HG02852 (cell line): ENCODE data around the gene MAN1C1.
"Not testable (repeated sequence)": the region's sequence is repeated elsewhere in the genome, so short reads cannot be mapped to it uniquely, and the experiment has no call there.

Experiments
- ATAC-seq: cut with Tn5 transposase; IDR thresholded peaks from one replicate; pipeline ENCODE4 v1.9.1; 2021; ENCODE audit warnings: mild to moderate bottlenecking, moderate library complexity; ENCODE audit not compliant: unreplicated experiment

The MAN1C1 gene

GRCh38 chr1:25695771-25696311 is 79.2 kb downstream of the MAN1C1 start:
- ATAC-seq = no peak

DNA sequence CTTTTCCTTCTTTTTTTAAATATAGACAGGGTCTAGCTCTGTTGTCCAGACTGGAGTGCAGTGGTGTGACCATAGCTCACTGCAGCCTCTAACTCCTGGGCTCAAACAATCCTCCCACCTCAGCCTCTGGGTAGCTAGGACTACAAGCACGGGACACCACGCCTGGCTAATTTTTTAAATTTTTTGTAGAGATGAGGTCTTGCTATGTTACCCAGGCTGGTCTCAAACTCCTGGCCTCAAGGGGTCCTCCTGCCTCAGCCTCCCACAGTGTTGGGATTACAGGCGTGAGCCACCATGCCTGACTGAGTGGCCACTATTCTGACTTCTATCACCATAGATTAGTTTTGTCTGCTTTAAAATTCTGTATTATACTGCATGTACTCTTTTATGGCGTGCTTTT is 80.1 kb downstream of the MAN1C1 start:
- not testable (repeated sequence) for ATAC-seq

DNA sequence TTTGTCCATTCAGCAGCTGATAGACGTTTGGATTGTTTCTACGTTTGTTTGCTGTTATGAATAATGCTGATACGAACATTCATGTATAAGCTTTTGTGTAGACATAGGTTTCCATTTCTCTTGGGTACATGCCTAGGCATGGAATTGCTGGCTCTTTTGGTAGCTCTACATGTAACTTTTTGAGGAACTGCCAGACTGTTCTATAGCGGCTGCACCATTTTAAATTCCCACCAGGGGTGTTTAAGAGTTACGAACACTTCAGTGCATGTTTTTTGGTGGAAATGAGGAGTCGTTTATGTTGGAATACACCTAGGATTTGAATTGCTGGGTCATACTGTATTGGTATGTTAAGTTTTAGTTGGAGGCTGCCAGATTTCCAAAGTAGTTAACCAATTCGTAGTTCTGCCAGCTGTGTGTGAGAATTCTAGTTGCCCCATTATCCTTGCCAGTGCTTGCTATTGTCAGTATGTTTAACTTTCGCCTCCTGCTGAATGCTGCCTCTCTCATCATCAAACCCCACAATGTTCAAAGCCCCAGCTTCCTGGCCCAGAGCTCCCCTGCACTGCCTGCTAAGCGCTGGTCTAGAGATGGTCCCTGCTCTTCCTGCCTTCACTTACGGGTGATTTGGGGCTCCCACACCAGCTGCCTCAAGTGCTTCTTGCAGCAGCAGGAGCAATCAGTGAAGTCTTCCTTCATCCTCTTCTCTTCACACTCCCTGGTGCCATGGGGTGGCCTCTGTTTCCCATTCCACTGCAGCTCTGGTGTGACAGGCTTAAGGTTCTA is 81.0 kb downstream of the MAN1C1 start:
- no peak for ATAC-seq

GRCh38 chr1:25698252-25698651 is 81.7 kb downstream of the MAN1C1 start:
- no peak for ATAC-seq

GRCh38 chr1:25699059-25699458 is 82.5 kb downstream of the MAN1C1 start:
- ATAC-seq = not testable (repeated sequence)

DNA sequence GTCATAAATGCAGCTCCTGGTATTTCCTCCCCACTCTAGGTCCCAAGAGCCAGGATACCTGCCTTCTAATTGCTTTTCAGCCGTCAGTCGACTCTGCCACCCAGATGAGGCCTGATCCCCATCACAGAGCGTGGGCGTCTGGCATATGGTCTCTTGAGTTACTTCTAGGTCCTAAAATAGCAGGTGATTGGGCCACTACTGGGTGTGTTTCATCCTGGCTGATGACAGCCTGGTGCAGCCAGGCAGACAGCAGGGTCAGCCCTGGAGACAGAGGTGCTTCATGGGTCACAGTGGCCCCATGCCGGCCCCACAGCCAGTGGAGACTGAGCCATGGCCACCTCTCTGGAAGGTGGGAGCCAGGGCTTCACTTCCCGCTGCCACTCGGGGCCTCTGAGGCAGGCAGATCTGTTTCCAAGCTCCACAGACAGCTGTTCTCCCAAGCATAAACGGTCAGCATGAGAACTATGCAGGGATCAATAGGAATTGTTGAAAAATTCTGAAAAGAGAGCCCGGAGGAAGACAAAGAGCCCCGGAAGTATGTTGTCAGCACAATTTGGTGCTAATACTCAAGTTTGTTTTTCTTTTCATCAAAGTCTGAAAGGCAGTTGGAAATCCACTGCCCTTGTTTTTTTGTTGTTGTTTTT is 83.0 kb downstream of the MAN1C1 start:
- ATAC-seq = no peak

GRCh38 chr1:25700144-25700523 is 83.5 kb downstream of the MAN1C1 start:
- no peak for ATAC-seq

GRCh38 chr1:25700626-25701025 is 84.0 kb downstream of the MAN1C1 start:
- ATAC-seq = no peak

DNA sequence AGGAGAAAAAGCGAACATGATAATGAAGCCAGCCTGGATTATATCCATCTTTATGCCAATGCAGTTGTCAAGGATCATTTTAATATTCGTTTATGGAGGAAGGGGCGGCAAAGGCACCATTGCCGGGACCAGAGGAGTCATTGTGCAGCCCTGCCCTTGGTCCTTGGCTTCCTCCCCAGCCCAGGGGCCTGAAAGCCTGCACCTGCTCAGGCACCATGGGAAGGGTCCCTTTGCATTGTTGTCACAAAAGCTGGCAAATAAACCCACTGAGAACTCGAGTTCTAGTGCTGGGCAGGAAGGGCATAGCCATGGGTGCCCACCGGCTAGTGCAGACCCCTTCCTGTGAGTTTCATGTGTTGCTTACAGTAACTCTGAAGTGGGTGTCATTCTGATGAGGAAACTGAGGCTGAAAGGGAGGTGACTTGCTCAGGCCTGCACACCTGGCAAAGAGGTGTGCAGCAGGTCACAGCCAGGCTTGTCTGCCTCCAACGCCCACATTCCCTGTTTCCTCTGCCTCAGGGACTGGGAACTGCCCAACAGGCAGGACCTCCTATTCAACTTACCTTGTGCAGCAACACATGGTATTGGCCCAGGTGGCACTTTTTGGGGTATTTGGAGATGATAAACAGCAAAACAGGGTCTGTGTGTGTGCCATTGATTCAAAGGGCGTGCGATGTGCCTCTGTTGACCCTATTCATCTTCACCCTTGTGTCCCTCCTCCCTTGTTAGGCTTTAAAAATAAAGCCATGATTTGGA is 84.6 kb downstream of the MAN1C1 start:
- ATAC-seq = no peak

- ATAC-seq = no peak
Measured at GRCh38 chr1:25702101-25702775, 85.6 kb downstream of the MAN1C1 start.

- ATAC-seq = no peak
Measured at GRCh38 chr1:25703041-25703440, 86.5 kb downstream of the MAN1C1 start.

DNA sequence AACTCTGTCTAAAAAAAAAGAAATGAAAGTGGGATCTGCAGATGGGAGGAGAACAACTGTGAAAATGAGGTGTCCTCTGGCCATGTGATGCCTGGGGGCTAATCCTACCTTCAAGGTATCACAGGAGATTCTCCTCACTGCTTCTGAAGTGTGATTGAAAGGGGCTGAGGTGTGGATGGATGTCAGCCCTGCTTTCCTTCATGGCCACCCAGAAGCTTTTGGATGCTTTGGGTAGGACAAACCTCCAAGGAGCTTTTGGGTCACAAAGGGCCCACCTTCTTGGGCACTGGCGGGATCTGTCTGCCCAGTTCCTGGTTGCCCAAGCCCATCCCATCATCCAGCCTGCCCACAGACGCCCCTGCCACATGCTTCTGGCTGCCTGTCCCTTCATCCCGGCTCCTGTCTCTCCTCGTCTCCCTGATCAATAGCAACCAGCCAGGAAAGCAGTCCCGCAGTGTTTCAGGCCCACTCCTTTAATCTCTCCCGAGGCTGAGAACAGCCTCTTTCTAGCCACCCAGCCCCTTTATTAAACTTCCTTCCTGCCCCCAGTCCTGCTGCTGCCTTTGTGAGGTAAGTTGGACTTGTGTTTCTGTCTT is 87.2 kb downstream of the MAN1C1 start:
- no peak for ATAC-seq

DNA sequence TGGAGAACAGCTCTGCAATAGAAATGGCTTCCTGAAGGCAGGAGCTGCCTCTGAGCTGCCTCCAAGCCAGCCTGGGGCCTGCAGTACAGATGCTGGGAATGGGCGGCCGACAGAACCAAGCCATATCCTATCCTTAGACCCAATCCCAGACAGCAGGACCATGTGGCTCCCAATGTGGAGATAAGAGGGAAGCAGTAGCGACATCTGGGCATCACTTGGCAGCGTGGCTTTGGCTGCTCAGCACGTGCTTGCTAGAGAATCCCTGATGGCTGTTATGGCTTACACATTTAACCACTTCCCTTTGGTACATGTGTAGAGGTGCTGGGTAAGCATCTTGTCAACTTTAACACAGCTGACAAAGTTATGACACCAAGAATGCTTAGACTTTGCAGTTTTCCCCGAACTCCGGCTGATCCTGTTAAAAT is 87.7 kb downstream of the MAN1C1 start:
- ATAC-seq = no peak

GRCh38 chr1:25705699-25706098 is 89.1 kb downstream of the MAN1C1 start:
- no peak for ATAC-seq

DNA sequence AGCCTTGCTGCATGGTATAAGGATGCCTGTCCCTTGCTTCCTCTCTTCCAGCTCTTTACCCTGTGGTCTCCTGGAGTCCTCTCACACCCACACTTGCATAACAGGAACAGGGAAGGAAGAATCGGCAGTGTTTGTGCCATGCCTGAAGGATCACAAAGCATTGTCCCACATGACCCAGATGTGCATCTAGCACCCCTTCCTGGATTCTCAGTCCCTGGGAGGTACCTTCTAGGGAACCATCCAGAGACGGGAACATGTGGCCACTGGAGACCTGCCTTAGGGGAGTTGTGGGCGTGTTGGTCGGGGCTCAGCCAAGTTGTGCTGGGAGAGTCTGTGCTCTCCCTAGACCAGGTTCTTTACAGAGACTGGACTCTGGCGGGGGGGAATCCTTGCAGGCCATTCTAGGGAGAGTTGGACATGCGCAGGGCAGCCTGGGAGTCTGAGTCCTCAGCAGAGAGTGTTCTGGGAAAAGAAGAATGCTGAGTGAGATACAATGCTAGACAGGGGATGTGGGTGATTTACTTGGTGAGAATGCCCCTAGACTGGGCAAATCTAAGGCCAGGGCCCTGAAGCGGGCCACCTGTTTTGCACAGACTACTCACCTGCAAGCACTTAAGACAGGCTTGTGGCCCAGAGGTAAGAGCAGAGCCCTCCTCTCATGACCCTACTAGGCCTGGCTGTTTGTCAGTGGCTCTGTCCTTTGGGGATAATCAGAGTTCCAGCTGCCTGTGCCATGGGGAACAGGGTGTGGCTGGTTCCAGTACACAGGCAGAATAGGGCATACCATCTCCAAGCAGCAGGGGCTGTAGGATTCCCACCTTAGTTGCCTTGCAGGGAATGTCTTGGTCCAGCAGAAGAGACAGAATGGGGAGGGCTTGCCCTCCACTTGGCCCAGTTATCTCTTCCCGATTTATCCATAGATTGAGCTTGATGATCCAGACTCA is 89.8 kb downstream of the MAN1C1 start:
- no peak for ATAC-seq

DNA sequence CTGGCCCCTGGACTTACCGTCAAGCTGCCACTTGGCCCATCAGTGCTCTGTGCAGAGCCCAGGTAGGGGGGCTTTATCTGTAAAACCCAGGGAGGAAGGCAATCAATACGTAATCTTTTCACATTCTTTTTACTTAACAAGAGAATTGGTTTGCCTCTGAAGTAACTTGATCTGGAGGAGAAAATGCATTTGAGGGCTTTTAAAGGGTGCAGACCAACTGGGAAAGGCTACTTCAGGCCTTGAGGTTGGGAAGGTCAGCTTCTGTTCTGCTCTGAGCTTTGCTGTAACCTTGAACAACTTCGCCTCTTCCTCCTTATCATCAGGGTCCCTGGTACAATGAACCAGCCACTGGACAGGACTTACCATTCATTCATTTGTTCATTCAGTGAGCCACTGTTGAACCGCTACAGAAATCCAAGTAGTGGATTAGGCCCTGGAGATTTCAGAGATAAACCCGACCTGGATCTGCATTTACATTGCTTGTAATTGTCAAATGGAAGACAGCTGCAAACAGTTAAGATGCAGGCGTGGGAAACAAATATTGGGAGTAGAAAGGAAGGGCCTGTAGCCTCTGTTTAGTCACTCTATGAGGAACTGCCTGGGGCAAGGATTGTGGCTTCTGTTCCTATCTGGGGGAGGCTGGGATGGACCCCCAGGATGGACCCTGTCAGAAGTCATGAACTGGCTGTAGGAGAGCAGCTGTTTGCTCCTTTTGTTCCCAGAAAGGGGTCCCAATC is 90.9 kb downstream of the MAN1C1 start:
- ATAC-seq = no peak

DNA sequence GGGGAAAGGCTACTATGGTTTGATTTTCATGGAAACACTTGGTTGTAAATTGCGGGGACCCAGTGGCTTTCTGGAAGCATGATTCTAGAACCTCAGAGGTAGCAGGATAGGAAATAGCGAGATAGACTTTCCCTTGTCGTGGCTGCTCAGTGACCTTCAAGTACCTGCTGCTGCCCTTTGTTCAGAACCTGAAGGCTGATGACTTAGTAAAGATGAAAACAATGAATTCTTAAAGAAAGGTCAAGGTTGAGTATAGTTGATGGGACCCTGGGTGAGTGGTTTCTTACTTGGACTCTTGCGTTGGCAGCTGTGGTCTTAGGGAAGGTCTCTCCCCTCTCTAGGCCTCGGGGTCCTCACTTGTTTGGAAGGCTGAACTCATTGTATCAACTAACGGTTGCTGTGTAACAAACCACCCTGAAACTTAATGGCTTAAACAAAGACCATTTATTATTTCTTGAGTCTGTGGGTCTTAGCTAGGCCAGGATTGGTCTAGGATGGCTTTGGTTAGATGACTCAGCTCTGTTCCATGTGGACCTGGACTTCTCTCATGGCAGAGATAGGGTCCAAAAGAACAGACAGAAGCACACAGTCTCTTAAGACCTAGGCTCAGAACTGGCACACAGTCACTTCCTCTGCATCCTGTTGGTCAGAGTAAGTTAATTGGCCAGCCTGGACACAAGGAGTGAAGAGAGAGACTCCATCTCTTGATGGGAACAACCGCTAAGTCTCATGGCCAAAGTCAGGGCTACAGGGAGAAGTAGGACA is 94.2 kb downstream of the MAN1C1 start:
- no peak for ATAC-seq
